DMS114 treated with DMSO at 0.1 percent for 48 hours (cell line): ENCODE measurements around the gene MITD1.
"Not testable (repeated sequence)": the region's sequence is repeated elsewhere in the genome, so short reads cannot be mapped to it uniquely, and the experiment has no call there.

ENCODE experiments used
- DNase-seq: peaks from one replicate; lab custom pipeline; 2025; ENCODE audit not compliant: unreplicated experiment; lab: John Stamatoyannopoulos, UW

Gene MITD1

DNA sequence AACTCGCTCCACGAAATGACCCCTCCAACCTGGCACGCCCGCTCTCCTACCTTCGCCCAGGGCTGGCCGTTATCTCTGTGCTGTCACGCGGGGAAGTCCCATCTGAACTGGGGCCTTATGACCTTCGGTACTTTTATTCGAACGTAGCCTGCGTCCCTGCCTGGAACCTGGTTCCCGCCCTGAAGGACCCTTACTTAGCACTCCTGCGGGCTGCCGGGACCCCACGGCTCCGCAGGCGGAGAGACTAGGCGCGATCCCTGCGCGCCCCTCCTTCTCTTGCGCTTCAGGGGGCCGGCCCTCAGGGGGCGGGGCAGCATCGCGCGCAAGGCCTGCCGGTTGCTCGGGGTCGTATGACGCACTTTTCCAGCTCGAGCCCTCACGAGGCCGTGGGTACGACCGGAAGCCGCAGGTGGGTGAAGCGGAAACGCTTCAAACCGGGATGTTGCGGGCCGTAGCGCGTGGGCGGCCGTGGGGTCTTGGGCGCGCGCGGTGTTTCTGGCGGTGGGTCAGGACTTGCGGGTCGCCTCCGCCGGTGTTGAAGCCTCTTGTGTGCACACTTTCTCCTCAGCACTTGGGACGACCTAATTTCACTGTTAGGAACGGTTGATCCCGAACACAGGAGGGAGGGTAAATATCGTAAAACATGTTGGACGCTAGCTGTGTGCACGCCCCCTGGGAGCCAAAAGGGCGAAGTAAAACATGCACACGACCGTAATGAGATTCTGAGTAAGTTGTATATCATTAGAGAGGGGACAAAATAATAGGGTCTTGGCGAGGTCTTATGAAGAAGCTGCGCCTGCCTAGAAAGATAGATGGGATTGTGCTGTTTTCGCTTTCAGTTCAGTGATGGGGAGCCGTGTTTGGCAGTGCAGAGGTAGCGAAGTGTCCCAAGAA lies 26.0 kb downstream of the MITD1 start, which contains the start of the genes LIPT1 and TSGA10:
LIPT1 (plus strand) TSS at position 325 of the 894 bp plus-strand sequence. CDS start 6,991 bp downstream, outside the sequence.
TSGA10 (minus strand) TSS at position 300 of the 894 bp plus-strand sequence. CDS start 45,503 bp downstream, outside the sequence.
- peak; percentile 85 for DNase-seq

DNA sequence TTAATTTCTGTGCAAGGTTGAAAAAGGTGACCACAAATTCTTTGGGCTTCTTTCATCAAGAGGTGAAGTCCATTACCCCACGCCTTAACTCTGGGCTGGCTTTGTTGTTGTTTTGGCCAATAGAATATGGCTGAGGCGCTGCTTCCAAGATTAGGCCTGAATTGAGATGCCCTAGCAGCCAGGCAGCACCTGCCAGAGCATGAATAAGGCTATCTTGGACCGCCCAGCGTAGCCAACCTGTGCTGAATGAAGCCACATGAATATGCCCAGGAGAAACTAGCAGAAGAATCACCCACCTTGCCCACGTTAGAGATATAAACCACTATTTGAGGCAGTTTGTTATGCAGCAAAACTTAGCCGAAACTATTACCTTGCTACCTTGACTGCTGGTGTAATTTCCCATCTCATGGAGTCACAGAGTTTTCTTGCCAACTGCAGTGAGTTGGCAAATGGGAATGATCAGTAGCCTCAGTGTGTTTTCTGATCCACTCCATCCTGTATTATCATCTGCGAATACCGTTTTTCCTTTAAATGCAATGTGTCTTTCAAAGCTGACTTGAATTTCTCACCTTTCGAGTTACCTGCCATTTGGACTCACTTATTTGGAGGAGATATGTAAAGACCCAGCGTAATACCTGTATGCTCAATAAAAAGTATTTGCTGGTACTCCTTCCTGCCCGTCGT lies 26.8 kb downstream of the MITD1 start:
- no peak for DNase-seq

DNA sequence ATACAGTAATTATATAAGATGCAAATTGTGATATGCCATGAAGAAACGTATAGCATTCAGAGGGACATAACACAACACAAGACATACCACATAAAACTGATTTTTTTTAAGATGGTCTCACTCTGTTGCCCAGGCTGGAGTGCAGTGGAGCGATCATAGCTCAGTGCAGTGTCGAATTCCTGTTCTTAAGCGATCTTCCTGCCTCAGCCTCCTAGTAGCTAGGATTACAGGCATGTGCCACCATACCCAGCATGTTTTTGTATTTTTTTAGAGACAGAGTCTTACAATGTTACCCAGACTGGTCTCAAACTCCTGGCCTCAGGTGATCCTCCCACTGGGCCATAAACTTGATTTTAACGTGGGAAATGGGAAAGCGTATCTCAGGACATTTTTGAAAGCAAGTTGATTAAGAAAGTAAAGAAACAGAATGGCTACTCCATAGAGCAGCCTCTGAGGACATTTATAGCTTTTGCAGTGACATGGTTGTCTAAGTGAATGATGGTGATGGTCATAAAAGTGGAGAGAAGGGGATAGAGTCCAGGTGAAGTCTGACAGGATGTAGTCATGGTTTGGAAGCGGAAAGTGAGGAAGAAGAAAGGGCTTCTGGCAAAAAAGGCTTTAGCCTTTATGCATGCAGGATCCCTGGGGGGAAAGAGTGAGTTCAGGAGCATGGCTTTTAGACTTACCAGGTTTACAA lies 28.5 kb downstream of the MITD1 start:
- DNase-seq: no peak

DNA sequence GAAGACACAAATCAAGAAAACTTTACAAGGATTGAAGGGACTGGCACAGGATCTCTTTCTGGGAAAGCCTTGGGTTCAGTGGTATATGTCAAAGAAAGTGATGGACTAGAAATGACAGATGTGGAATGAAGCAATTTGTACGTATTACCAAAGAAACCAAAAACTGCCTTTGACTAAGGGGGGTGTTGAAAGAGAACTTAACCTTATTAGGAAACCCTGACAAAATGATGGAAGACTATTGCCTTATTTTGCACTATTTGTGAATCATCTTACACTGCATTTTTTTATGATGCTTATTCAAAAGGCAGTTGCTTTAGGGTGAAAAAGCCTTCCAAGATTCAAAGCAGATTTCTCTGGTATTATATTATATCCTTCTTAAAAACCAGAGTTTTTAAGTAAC lies 30.2 kb downstream of the MITD1 start:
- no peak for DNase-seq

DNA sequence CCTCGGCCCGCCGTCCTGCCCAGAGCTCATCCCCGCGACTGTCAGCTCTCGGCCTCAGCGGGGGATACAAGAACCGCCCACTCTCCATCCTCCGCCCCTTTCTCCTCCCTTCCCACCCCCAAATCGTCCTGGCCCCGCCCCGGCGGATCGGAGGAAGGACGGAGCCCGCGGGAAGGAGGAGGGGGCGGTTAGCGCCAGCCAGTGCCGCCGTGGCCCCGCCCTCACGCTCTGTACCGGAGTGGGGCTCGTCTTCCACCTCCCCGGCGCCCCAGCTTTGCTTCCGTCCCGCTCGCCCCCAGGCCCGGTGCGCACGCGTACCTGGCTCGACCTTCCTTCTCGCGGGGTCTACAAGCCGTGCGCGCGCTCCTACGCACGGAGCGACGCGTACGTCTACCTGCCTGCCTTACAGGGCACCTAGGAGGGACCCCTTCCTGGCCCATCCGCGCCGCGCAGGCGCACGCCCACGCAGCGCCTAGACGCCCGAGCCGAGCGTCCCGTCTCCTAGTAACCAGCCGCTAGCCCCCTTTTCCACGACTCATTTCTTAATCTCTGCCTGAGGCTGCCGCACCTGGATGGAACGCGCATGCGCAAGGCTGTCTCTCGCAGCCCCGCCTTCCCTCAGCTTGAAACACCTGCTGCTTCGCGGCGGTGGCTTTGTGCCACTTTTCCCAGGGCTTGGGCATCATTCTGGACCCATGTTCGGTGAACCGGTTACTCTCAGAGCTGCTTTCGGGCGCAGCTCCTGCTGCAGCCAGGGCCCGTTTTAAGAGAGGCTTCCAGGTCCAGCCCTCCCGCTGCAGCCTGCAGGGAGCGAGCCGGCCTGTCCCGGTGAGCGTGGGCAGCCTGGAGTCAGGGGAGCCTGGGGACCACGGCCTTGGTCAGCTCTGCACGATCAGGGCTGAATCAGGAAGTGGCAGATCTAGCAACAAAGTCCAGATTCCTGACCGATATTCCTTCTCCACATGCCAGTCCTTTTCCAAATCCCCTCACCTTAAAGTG lies 39.4 kb downstream of the MITD1 start, which contains the start of gene C2orf15:
C2orf15 (plus strand) TSS at position 598 of the 999 bp plus-strand sequence. CDS start 8,852 bp downstream, outside the sequence.
- peak; percentile 91 for DNase-seq

DNA sequence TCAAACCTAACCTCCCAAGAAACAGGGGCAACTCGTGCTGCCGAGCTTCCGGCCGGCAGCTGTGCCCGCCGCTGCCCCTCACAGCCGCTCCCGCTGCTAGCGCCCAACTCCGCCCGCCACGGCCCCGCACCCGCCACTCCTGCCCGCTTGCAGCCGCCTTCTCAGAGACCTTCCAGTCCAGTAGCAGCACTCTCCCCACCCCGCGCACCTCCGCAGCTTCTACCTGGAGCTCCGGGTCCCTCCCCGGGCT lies 40.1 kb downstream of the MITD1 start:
- no peak for DNase-seq

DNA sequence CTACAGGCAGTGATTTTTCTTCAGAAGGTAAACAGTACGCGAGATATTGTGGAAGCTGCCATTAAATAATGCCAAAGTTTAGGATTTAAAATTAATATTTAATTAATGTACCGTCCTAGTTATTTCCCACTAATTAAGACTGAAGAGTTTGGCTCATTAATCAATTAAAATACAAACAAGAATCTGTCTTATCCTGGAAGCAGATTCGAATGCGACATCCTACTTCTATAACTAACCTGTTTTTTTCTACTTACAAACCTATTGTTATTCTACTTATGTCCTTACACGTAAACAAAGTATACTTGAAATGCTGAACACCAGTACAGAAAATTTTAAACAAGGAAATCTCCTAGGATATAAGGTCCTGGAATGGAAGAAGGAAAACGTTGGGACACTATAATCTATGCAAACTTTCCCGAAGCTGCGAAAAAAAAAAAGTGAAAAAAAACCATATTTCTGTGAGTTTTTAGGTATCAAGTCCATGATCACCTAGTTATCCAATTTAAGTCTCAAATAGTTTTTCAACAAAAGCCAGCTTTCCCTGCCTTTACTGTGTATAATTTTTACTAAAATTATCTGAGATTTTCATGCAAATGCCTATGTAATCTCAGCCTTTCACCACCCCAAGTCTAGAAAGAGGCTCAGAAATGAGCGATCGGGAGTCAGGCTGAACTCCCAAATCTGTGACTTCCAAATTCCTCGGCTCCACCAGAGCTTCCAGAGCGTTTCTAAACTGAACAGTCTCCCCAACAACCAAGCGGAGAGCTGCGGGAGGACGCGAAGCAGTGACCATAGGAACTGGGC lies 40.6 kb downstream of the MITD1 start:
- DNase-seq: peak; percentile 75

DNA sequence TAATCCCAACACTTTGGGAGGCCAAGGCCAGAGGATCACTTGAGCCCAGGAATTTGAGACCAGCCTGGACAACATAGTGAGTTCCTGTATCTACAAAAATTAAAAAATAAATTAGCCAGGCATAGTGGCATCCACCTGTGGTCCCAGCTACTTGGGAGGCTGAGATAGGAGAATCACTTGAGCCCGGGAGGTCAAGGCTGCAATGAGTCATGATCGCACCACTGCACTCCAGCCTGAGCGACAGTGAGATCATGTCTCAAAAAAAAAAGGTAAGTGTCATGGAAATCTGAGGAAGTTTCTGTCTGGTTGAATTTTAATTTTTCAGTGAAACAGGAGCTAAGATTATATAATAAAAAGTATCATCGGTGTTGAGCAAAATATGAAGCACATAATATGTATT lies 41.9 kb downstream of the MITD1 start:
- DNase-seq: no peak

DNA sequence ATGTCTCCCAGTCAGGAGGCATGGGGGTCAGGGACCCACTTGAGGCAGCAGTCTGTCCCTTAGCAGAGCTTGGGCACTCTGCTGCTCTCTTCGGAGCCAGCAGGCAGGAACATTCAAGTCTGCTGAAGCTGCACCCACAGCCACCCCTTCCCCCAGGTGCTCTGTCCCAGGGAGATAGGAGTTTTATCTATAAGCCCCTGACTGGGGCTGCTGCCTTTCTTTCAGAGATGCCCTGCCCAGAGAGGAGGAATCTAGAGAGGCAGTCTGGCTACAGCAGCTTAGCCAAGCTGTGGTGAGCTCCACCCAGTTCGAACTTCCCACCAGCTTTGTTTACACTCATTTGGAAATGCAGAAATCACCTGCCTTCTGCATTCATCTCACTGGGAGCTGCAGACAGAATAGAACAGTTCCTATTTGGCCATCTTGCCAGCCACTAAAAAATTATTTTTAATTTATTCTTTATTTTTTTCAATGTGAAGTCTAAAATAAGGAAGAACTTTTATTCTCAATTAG lies 45.8 kb downstream of the MITD1 start:
- not testable (repeated sequence) for DNase-seq

DNA sequence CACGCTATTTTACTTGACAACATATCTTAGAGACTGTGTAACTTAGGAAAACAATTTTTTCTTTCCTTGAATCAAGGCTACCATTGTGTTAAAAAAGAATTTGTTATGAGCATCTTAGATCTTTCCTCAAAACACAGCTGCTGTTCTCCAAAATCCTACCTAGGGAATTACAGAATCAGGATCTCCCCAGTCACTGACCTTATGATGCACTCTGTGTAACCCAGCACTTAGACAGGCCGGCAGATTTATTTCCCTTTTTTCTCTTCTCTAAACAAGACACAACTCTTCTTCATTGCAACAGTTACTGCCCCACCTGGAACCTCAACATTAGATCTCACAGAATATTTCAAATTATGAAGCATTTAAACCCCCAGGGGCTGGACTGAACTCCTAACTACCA lies 52.9 kb downstream of the MITD1 start:
- DNase-seq: no peak
